ENCODE results near the gene TRAF1. TPM values are rescaled to one million over a fixed set of nuclear protein-coding genes. Genes with fewer than 3 reads are reported as not detected.
A peak's percentile ranks its signal among the peaks of the same experiment; 100 is the strongest.

TRAF1 gene
- total RNA-seq, 2 experiments from 2014 or later: 51.6 to 52.9 TPM

DNA sequence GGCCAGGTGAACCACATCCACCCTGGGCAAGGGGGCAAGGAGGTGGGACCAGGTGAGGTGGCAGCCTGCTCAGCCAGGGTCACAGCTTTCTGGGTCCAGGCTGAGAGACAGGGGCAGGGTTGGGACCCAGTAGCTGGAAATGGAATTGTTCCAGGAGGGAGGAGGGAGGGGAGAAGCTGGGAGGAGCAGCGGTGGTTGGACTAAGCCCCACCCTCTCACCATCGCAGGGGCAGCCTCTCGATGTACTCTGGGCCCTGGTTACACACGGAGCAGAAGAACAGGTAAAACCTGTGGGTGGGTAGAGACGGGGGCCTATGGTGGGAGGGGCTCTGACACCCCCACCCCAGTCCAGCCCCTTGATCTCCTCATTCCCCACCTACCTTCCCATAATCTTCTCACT is 60.8 kb downstream of the TRAF1 start:
- no peaks in the 10 kb centered on the region for H3K27me3 Mint-ChIP-seq (ENCODE audit: low read depth)
- no peak overlapping the region for H3K4me3 Mint-ChIP-seq
- ChIA-PET CTCF (interaction anchor here (1.0 to 5.4 kb wide), 2 partner anchors 13 to 68 kb away, joined by 3 to 66 read pairs; no protein-coding TSS in a partner anchor), POLR2A (interaction anchor here (0.8 to 14.1 kb wide), 2 partner anchors 9 to 61 kb away, joined by 5 to 344 read pairs; partner anchors contain the start of gene TRAF1)
- H3K27ac Mint-ChIP-seq: peak overlapping the region; percentile 43
- H3K36me3 Mint-ChIP-seq (ENCODE audit: low read depth): peaks cover 83% of the 10 kb centered on the region
- ATAC-seq: no peak
- H3K4me1 Mint-ChIP-seq (ENCODE audit: low read depth): peaks cover 26% of the 10 kb centered on the region
- no peaks in the 10 kb centered on the region for H3K9me3 Mint-ChIP-seq (ENCODE audit: insufficient read depth)
- DNase-seq: no peak

- H3K4me3 Mint-ChIP-seq: no peak overlapping the region
- peak overlapping the region; percentile 43 for H3K27ac Mint-ChIP-seq
- H3K4me1 Mint-ChIP-seq (ENCODE audit: low read depth): peaks cover 22% of the 10 kb centered on the region
- CTCF ChIA-PET: interaction anchor here (1.0 kb wide), 1 partner anchor 12 kb away, joined by 3 read pairs; no protein-coding TSS in a partner anchor
- no peak for ATAC-seq
- POLR2A ChIA-PET: interaction anchor here (0.6 to 0.8 kb wide), 2 partner anchors 9 to 23 kb away, joined by 3 to 5 read pairs; no protein-coding TSS in a partner anchor
- DNase-seq: no peak
- peaks cover 86% of the 10 kb centered on the region for H3K36me3 Mint-ChIP-seq (ENCODE audit: low read depth)
- no peaks in the 10 kb centered on the region for H3K27me3 Mint-ChIP-seq (ENCODE audit: low read depth)
- H3K9me3 Mint-ChIP-seq (ENCODE audit: insufficient read depth): no peaks in the 10 kb centered on the region
These were observed 61.4 kb downstream of the TRAF1 start for GRCh38 chr9:120865176-120865575.

DNA sequence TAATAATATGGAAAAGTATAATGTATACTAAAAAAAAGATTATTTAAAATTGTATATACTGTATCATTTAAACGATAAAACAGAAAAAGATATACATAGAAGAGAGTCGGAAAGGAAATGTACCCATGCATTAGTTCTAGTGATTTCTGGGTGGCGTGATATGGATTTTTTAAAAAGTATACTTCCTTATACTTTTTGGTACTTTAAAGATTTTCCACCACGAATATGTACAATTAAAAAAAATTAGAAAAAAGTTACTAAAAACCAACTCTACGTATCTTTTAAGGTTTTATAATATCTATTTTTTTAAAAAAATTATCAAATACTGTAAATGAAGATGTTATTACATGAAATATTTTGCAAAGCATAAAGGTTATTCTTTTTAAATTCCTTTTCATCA is 61.9 kb downstream of the TRAF1 start:
- Mint-ChIP-seq H3K4me3 (no peak overlapping the region), H3K9me3 (ENCODE audit: insufficient read depth) (no peaks in the 10 kb centered on the region), H3K36me3 (ENCODE audit: low read depth) (peaks cover 86% of the 10 kb centered on the region), H3K4me1 (ENCODE audit: low read depth) (peaks cover 17% of the 10 kb centered on the region), H3K27me3 (ENCODE audit: low read depth) (no peaks in the 10 kb centered on the region), H3K27ac (no peak overlapping the region)
- CTCF ChIA-PET: interaction anchor here (1.0 kb wide), 1 partner anchor 12 kb away, joined by 3 read pairs; no protein-coding TSS in a partner anchor
- POLR2A ChIA-PET: interaction anchor here (0.6 kb wide), 1 partner anchor 23 kb away, joined by 3 read pairs; no protein-coding TSS in a partner anchor
- DNase-seq (no peak), ATAC-seq (no peak)

DNA sequence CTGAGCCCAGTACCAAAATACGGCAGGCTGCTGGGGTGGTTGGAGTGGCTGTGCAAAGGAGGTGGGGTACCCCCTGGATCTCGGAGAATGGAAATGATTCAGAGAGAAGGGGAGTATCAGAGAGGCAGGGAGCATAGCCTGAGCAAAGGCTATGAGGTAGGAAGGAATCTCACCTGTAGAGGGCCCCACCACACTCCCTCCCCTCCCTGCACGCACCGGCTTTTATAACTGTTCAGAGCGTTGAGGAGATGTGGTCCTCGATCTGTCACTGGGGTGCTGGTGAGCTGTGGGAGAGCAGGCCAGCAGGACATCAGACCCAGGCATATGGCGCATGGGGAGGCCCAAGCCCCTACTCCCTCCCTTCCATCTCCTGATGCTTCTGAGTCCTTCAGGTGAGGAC is 62.8 kb downstream of the TRAF1 start:
- CTCF ChIA-PET: no interaction called here
- POLR2A ChIA-PET: no interaction called here
- H3K27ac Mint-ChIP-seq: peak overlapping the region; percentile 5

DNA sequence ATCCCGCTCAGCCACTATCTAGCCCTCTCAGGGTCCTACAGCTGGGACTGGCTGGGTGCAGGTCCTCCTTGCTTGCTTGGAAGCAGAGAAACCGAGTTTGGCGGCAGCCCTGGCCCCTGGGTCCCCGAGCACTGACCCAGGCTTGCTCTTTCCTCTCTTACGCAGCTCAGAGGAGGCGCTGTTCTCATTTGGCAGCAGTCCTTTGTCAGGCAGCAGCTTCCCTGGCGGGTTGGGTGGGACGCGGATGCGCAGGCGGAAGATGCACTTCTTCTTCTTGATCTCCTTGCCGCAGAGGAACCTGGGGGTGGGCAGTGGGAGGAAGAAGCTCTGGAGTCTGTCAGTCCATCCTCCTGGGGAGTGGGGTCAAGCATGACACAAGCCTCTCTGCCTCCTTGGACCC is 64.1 kb downstream of the TRAF1 start:
- Mint-ChIP-seq H3K9me3 (ENCODE audit: insufficient read depth) (no peaks in the 10 kb centered on the region), H3K4me1 (ENCODE audit: low read depth) (peaks cover 3% of the 10 kb centered on the region), H3K27me3 (ENCODE audit: low read depth) (no peaks in the 10 kb centered on the region), H3K27ac (no peak overlapping the region), H3K4me3 (no peak overlapping the region), H3K36me3 (ENCODE audit: low read depth) (peaks cover 87% of the 10 kb centered on the region)
- POLR2A ChIA-PET: interaction anchor here (0.9 kb wide), 1 partner anchor 38 kb away, joined by 3 read pairs; no protein-coding TSS in a partner anchor
- ATAC-seq: no peak
- CTCF ChIA-PET: no interaction called here
- no peak for DNase-seq

More for the DNA sequence above, 62.8 kb downstream of the TRAF1 start:
- no peaks in the 10 kb centered on the region for H3K9me3 Mint-ChIP-seq (ENCODE audit: insufficient read depth)
- DNase-seq (no peak), ATAC-seq (no peak)
- peaks cover 9% of the 10 kb centered on the region for H3K4me1 Mint-ChIP-seq (ENCODE audit: low read depth)
- no peak overlapping the region for H3K4me3 Mint-ChIP-seq
- peaks cover 86% of the 10 kb centered on the region for H3K36me3 Mint-ChIP-seq (ENCODE audit: low read depth)
- no peaks in the 10 kb centered on the region for H3K27me3 Mint-ChIP-seq (ENCODE audit: low read depth)

- ChIA-PET POLR2A (no interaction called here), CTCF (no interaction called here)
- no peak overlapping the region for H3K27ac Mint-ChIP-seq
- H3K27me3 Mint-ChIP-seq (ENCODE audit: low read depth): no peaks in the 10 kb centered on the region
- peaks cover 86% of the 10 kb centered on the region for H3K36me3 Mint-ChIP-seq (ENCODE audit: low read depth)
- H3K4me1 Mint-ChIP-seq (ENCODE audit: low read depth): peaks cover 3% of the 10 kb centered on the region
- no peak for DNase-seq
- H3K4me3 Mint-ChIP-seq: no peak overlapping the region
- ATAC-seq: no peak
- H3K9me3 Mint-ChIP-seq (ENCODE audit: insufficient read depth): no peaks in the 10 kb centered on the region
These were observed 64.7 kb downstream of the TRAF1 start for GRCh38 chr9:120861935-120862334.

- H3K36me3 Mint-ChIP-seq (ENCODE audit: low read depth): peaks cover 80% of the 10 kb centered on the region
These were observed 66.5 kb downstream of the TRAF1 start for GRCh38 chr9:120860083-120860482.

DNA sequence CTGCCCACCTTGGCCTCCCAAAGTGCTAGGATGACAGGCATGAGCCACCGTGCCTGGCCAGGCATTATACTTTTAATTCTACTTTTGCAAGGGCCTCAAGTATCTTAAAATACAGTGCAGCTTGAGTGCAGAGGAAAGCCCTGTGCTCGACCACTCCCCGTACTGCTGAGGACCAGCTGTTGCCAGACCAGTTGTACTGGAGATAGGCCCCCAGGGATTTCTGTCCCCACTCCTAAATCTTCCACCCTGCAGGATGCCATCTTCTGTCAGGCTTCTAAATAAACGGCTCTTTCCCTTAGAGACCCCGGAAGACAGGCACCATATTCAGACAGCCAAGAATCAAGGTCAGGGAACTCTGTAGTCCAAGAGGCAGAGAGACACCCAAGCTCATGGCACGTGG is 67.2 kb downstream of the TRAF1 start:
- DNase-seq: no peak
- H3K36me3 Mint-ChIP-seq (ENCODE audit: low read depth): peaks cover 83% of the 10 kb centered on the region
- H3K27me3 Mint-ChIP-seq (ENCODE audit: low read depth): no peaks in the 10 kb centered on the region
- no peaks in the 10 kb centered on the region for H3K4me1 Mint-ChIP-seq (ENCODE audit: low read depth)
- H3K27ac Mint-ChIP-seq: no peak overlapping the region
- no peak overlapping the region for H3K4me3 Mint-ChIP-seq
- ATAC-seq: no peak
- CTCF ChIA-PET: interaction anchor here (1.6 to 1.8 kb wide), 2 partner anchors 9 to 77 kb away, joined by 4 to 5 read pairs; no protein-coding TSS in a partner anchor
- no peaks in the 10 kb centered on the region for H3K9me3 Mint-ChIP-seq (ENCODE audit: insufficient read depth)
- POLR2A ChIA-PET: interaction anchor here (0.9 kb wide), 2 partner anchors 16 to 19 kb away, joined by 3 read pairs; no protein-coding TSS in a partner anchor

More at GRCh38 chr9:120860083-120860482, 66.5 kb downstream of the TRAF1 start:
- ChIA-PET CTCF (interaction anchor here (1.0 to 1.8 kb wide), 2 partner anchors 67 to 77 kb away, joined by 3 to 4 read pairs; partner anchors contain the start of gene FBXW2), POLR2A (interaction anchor here (0.9 kb wide), 2 partner anchors 16 to 18 kb away, joined by 3 read pairs; no protein-coding TSS in a partner anchor)
- no peaks in the 10 kb centered on the region for H3K27me3 Mint-ChIP-seq (ENCODE audit: low read depth)
- H3K27ac Mint-ChIP-seq: no peak overlapping the region
- no peak overlapping the region for H3K4me3 Mint-ChIP-seq
- ATAC-seq (no peak), DNase-seq (no peak)
- H3K4me1 Mint-ChIP-seq (ENCODE audit: low read depth): no peaks in the 10 kb centered on the region
- H3K9me3 Mint-ChIP-seq (ENCODE audit: insufficient read depth): no peaks in the 10 kb centered on the region

- ATAC-seq: no peak
- H3K27me3 Mint-ChIP-seq (ENCODE audit: low read depth): no peaks in the 10 kb centered on the region
- no peaks in the 10 kb centered on the region for H3K9me3 Mint-ChIP-seq (ENCODE audit: insufficient read depth)
- H3K4me1 Mint-ChIP-seq (ENCODE audit: low read depth): no peaks in the 10 kb centered on the region
- H3K4me3 Mint-ChIP-seq: no peak overlapping the region
- POLR2A ChIA-PET: interaction anchor here (1.0 to 1.4 kb wide), 2 partner anchors 11 to 14 kb away, joined by 4 to 6 read pairs; no protein-coding TSS in a partner anchor
- no peak overlapping the region for H3K27ac Mint-ChIP-seq
- CTCF ChIA-PET: interaction anchor here (1.6 kb wide), 1 partner anchor 11 kb away, joined by 5 read pairs; no protein-coding TSS in a partner anchor
- peaks cover 82% of the 10 kb centered on the region for H3K36me3 Mint-ChIP-seq (ENCODE audit: low read depth)
- DNase-seq: no peak
These were observed 68.7 kb downstream of the TRAF1 start for GRCh38 chr9:120857902-120858301.

DNA sequence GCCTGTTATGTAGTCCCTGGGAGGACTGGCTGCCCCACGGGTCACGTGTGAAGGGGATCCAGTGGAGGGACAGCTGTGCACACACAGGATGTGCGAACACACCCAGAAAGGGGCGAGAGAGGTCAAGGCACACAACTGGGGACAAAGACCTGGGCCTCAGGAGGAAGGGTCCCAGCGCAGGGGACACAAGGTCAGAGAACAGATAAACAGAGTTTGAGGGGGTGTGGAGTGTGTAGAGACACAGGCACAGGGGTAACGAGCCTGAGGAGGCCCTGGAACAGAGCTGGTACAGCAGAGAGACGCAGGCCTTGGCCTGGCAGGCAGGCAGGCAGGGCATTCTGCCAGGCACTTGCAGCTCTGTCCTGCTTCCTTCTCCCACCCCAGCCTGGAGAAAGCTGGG is 69.1 kb downstream of the TRAF1 start:
- POLR2A ChIA-PET: interaction anchor here (1.4 to 3.5 kb wide), 2 partner anchors 11 kb away, joined by 6 to 19 read pairs; no protein-coding TSS in a partner anchor
- Mint-ChIP-seq H3K27me3 (ENCODE audit: low read depth) (no peaks in the 10 kb centered on the region), H3K4me3 (no peak overlapping the region), H3K27ac (no peak overlapping the region), H3K4me1 (ENCODE audit: low read depth) (no peaks in the 10 kb centered on the region), H3K36me3 (ENCODE audit: low read depth) (peaks cover 82% of the 10 kb centered on the region), H3K9me3 (ENCODE audit: insufficient read depth) (no peaks in the 10 kb centered on the region)
- CTCF ChIA-PET: interaction anchor here (1.6 to 2.0 kb wide), 3 partner anchors 11 to 102 kb away, joined by 5 read pairs; no protein-coding TSS in a partner anchor
- DNase-seq (no peak), ATAC-seq (no peak)

GRCh38 chr9:120856700-120857099 is 69.9 kb downstream of the TRAF1 start:
- Mint-ChIP-seq H3K27me3 (ENCODE audit: low read depth) (no peaks in the 10 kb centered on the region), H3K36me3 (ENCODE audit: low read depth) (peaks cover 81% of the 10 kb centered on the region), H3K27ac (peak overlapping the region; percentile 20), H3K9me3 (ENCODE audit: insufficient read depth) (no peaks in the 10 kb centered on the region), H3K4me1 (ENCODE audit: low read depth) (no peaks in the 10 kb centered on the region), H3K4me3 (no peak overlapping the region)
- POLR2A ChIA-PET: interaction anchor here (0.6 to 3.5 kb wide), 7 partner anchors 9 to 101 kb away, joined by 3 to 19 read pairs (median 3); partner anchors contain the start of gene PSMD5
- CTCF ChIA-PET: interaction anchor here (1.9 to 2.0 kb wide), 2 partner anchors 12 to 101 kb away, joined by 5 read pairs; no protein-coding TSS in a partner anchor
- DNase-seq (no peak), ATAC-seq (no peak)

Data from activated CD8-positive, alpha-beta T cell treated with anti-CD3 and anti-CD28 coated beads, Interleukin-2, amount 10 ng/mL, durations not matched to agents 7 days and 5 days (primary cell).